ACC112 (cell line): ENCODE results near the gene LMOD2.
"Not testable (repeated sequence)": the region's sequence is repeated elsewhere in the genome, so short reads cannot be mapped to it uniquely, and the experiment has no call there.

ENCODE experiments used
- H2AFZ ChIP-seq: fragments of 200-600 bp; sonication (generic); one replicate; pipeline ENCODE4 v1.6.0; 2017; ENCODE audit warnings: antibody characterized with exemption, low read length; ENCODE audit not compliant: unreplicated experiment
- H3K27ac ChIP-seq: fragments of 200-600 bp; sonication (generic); 2 replicates; pipeline ENCODE4 v1.5.1; 2014; ENCODE audit warnings: low read depth, mild to moderate bottlenecking, antibody characterized with exemption, low read length, moderate library complexity
- H3K27me3 ChIP-seq: fragments of 200-600 bp; sonication (generic); 2 replicates; pipeline ENCODE4 v1.6.1; 2014; ENCODE audit warnings: mild to moderate bottlenecking, antibody characterized with exemption, low read length, moderate library complexity, mixed read lengths; ENCODE audit not compliant: insufficient read depth
- H3K36me3 ChIP-seq: fragments of 200-600 bp; sonication (generic); 2 replicates; pipeline ENCODE4 v1.6.1; 2016; ENCODE audit warnings: mild to moderate bottlenecking, antibody characterized with exemption, low read length, moderate library complexity, mixed read lengths; ENCODE audit not compliant: insufficient read depth
- H3K4me1 ChIP-seq: fragments of 200-600 bp; sonication (generic); one replicate; pipeline ENCODE4 v1.6.1; 2016; ENCODE audit warnings: low read length, mixed read lengths; ENCODE audit not compliant: insufficient read depth, unreplicated experiment, control insufficient read depth
- H3K4me3 ChIP-seq: fragments of 200-600 bp; sonication (generic); 2 replicates; pipeline ENCODE4 v1.5.1; 2014; ENCODE audit warnings: mild to moderate bottlenecking, low read depth, low read length
- H3K79me2 ChIP-seq: fragments of 200-600 bp; sonication (generic); one replicate; pipeline ENCODE4 v1.6.0; 2016; ENCODE audit warnings: low read length; ENCODE audit not compliant: control insufficient read depth, unreplicated experiment, insufficient read depth

LMOD2 gene

DNA sequence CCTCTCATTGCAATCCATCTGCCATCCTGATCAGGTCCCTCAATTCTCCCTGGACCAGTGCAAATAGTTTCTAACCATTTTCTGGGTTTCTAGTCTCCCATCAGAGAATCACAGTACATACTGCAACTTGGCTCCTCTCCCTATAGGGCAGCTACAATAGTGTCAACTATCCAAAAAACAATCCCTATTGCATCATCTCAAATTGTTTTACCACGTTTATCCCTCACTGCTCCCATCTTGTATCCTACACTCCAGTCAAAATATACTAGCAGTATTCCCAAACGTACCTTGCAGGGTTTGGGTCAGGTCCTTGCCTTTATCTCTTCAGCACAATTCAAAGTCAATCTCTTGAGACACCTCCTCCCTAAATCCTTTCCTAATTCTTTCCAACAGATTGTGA is 30.4 kb upstream of the LMOD2 start:
- Histone ChIP-seq H3K4me3 (no peak overlapping the region), H2AFZ (no peak overlapping the region), H3K27me3 (no peaks in the 10 kb centered on the region)

DNA sequence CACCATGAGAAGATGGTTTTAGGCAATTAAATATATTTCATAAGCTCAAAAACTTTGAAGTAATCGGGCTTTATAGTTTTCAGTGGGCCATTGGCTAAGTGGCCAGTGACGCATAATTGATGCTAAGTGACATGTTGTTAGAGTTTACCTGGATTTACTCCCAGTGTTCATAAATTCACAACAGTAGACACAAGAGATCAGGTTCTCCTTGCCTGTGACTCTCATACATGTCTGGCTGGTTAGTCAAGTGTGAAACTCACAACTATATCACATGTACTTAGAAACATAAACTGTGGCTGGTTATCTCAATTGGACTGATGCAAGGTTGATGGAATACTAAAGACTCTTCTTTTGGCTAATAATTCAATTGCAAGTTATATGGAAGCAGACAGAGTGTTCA is 27.8 kb upstream of the LMOD2 start:
- Histone ChIP-seq H3K4me1 (peaks cover 1% of the 10 kb centered on the region), H3K79me2 (no peaks in the 10 kb centered on the region), H2AFZ (no peak overlapping the region), H3K27ac (no peak overlapping the region), H3K36me3 (no peaks in the 10 kb centered on the region), H3K27me3 (no peaks in the 10 kb centered on the region), H3K4me3 (no peak overlapping the region)

More for the DNA sequence above, 30.4 kb upstream of the LMOD2 start:
- H3K36me3 ChIP-seq, result no peaks in the 10 kb centered on the region
- no peaks in the 10 kb centered on the region for H3K79me2 ChIP-seq
- H3K27ac ChIP-seq, result no peak overlapping the region
- H3K4me1 ChIP-seq, result no peaks in the 10 kb centered on the region

DNA sequence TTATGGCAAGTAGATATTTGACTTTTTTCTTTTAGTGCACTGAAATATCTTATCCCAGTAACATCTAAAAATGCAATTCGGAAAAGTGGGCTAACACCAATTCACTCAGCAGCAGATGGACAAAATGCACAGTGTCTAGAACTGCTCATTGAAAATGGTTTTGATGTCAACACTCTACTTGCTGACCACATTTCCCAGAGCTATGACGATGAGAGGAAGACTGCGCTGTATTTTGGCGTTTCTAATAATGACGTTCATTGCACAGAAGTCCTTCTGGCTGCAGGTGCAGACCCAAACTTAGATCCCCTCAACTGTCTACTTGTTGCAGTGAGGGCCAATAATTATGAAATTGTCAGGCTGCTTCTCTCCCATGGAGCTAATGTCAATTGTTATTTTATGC is 26.8 kb upstream of the LMOD2 start:
- Histone ChIP-seq H3K79me2 (no peaks in the 10 kb centered on the region), H3K4me1 (peaks cover 8% of the 10 kb centered on the region), H3K36me3 (no peaks in the 10 kb centered on the region), H2AFZ (no peak overlapping the region), H3K4me3 (no peak overlapping the region), H3K27me3 (no peaks in the 10 kb centered on the region), H3K27ac (no peak overlapping the region)

DNA sequence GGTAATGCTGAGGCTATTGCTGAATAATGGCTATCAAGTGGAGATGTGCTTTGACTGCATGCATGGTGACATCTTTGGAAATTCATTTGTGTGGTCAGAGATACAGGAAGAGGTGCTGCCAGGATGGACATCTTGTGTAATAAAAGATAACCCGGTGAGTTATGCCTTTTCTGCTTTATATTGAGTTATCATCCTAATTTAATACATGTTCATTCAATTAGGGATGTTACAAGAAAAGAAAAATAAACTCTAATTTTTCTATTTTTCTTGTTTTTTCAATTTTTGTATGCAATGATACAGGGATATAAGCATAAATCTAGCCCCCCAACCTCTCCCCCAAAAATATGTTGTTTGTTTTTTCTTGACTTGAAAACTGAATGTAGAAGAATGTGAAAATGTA is 26.4 kb upstream of the LMOD2 start:
- H2AFZ ChIP-seq, result no peak overlapping the region
- H3K4me1 ChIP-seq, result peaks cover 13% of the 10 kb centered on the region
- no peak overlapping the region for H3K4me3 ChIP-seq
- no peak overlapping the region for H3K27ac ChIP-seq
- H3K79me2 ChIP-seq, result no peaks in the 10 kb centered on the region
- H3K36me3 ChIP-seq, result no peaks in the 10 kb centered on the region
- no peaks in the 10 kb centered on the region for H3K27me3 ChIP-seq

DNA sequence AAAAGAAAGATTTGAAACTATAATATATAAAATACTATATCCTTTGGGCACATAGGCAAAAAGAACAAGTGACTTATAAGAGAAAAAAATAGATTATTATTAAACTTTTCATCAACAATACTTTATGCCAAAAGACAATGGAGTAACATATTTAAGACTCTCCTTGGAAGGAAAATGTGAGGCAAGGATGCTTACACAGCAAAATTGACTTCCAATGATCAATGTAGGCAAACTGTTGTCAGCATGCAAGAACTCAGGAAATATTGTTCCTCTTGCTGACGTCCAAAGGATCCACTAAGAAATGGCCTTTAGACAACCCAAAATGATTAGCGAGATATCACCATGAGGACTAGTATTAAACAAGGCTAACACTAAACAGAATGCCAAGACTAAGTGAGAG is 22.9 kb upstream of the LMOD2 start:
- H3K27me3 ChIP-seq, result no peaks in the 10 kb centered on the region
- no peaks in the 10 kb centered on the region for H3K79me2 ChIP-seq
- H3K36me3 ChIP-seq, result no peaks in the 10 kb centered on the region
- H3K4me3 ChIP-seq, result no peak overlapping the region
- peak overlapping the region; percentile 40; the same call in 1 of the 2 replicates for H3K27ac ChIP-seq
- H3K4me1 ChIP-seq, result peaks cover 21% of the 10 kb centered on the region
- no peak overlapping the region for H2AFZ ChIP-seq

DNA sequence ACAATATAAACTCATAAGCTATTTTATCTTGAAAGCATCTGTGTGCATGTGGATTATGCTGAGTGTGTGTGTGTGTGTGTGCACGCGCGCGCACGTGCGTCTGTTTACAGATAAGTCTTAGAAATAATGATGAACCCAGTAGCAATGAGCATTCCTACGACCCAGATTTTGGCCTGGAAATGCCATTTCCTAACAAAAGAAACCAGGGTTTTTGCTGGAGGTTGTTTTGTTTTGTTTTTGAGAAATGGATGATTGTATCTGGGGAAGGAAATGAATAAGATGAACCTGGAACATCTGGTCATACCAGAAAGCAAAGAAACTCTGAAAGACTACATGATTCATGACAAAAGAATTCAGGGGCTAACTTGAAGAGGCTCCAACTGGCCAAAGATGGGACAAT is 22.1 kb upstream of the LMOD2 start:
- Histone ChIP-seq H3K4me1 (peaks cover 21% of the 10 kb centered on the region), H3K27me3 (no peaks in the 10 kb centered on the region), H3K79me2 (no peaks in the 10 kb centered on the region), H2AFZ (no peak overlapping the region), H3K27ac (peak overlapping the region; percentile 54), H3K36me3 (no peaks in the 10 kb centered on the region), H3K4me3 (peak overlapping the region; percentile 54; the same call in 1 of the 2 replicates)

DNA sequence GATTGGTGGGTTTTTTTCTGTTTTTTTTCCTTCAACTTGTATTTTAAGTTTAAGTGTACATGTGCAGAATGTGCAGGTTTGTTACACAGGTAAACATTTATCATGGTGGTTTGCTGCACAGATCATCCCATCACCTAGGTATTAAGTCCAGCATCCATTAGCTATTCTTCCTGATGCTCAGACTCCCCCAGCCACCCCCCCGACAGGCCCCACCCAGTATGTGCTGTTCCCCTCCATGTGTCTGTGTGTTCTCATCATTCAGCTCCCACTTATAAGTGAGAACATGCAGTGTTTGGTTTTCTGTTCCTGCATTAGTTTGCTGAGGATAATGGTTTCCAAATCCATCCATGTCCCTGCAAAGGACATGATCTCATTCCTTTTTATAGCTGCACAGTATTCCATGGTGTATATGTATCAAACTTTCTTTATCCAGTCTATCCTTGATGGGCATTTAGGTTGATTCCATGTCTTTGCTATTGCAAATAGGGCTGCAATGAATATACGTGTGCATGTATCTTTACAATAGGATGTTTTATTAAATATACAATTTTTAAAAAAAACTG is 21.6 kb upstream of the LMOD2 start:
- not testable (repeated sequence) for H3K27me3 ChIP-seq, H3K79me2 ChIP-seq, H3K36me3 ChIP-seq, H2AFZ ChIP-seq
- Histone ChIP-seq H3K4me1 (peaks cover 21% of the 10 kb centered on the region), H3K4me3 (peak overlapping the region; percentile 54; the same call in 1 of the 2 replicates), H3K27ac (peak overlapping the region; percentile 54; the same call in 1 of the 2 replicates)

DNA sequence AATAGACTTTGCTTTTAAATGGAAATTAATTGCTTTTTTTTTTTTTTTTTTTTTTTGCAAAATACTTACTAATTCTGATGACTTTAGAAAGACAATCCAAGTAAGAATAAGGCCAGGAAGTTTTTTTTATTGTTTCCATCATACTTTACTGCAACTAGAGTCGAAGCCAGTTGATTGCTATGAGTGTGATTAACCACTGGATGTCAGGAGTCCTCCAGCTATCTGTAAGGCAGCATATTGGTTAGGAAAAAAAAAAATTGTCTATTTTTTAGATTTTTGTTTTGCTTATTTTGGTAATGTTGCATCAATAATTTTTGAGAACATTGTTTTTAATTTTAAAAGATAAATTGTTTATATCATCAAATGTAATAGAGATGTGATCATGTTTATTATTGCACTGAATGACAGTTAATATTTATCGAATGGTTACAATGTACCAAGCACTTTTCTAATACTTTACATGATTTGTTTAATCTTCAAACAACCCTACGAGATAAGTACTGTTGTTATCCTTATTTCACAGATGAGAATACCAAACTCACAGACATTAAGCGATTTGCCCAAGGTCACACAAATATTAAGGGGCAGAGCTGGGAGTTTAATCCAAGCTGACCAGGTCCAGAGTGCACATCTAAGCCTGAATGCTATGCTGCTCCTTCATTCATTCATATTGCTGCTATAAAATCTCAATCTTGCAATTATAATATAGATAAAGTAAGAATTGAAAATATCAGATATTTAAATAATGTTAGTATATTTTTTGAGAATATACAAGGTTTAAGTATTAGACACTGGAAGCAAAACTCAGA is 19.9 kb upstream of the LMOD2 start:
- no peak overlapping the region for H3K4me3 ChIP-seq
- no peaks in the 10 kb centered on the region for H3K27me3 ChIP-seq
- H3K36me3 ChIP-seq, result no peaks in the 10 kb centered on the region
- peaks cover 21% of the 10 kb centered on the region for H3K4me1 ChIP-seq
- H3K79me2 ChIP-seq, result no peaks in the 10 kb centered on the region
- no peak overlapping the region for H3K27ac ChIP-seq
- no peak overlapping the region for H2AFZ ChIP-seq

DNA sequence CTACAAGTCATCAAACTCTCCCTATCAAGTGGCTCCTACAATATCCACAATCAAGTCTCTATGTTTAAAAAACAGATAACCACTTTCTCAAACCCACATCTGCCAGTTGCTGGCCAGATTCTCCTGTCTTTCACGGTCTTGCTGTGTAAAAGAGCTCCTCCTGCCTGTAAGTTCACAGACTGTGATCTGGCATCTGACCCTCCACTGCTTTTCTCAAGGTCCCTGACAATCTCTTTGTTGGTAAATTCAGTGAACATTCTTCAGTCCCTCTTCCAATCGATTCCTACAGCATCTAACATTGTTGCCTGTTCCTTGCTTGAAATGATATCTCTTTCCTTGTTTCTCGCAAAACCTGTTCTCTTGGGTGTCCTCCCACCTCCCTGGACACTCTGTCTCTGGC is 18.5 kb upstream of the LMOD2 start:
- H3K4me1 ChIP-seq, result peaks cover 21% of the 10 kb centered on the region
- no peaks in the 10 kb centered on the region for H3K27me3 ChIP-seq

DNA sequence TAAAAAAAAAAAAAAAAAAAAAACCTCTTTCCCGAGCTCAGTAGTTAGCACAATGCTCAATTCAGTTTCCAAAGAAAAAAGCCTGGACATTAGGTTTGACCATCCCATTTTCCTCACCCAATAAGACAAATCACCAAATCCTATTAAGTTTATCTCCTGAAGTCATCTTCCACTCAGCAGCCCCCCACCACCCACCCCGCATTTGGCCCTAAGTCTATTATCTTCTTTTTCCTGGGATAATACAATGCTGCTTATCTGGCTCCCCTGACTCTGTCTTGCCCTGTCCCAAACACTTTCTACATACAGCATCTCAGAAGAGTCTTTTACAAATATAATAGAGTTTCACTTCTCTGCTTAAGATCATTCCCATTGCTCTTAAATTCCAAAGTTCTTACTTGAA is 17.8 kb upstream of the LMOD2 start:
- H3K4me1 ChIP-seq, result peaks cover 19% of the 10 kb centered on the region

More for the DNA sequence above, 18.5 kb upstream of the LMOD2 start:
- Histone ChIP-seq H3K36me3 (no peaks in the 10 kb centered on the region), H3K79me2 (no peaks in the 10 kb centered on the region), H3K27ac (no peak overlapping the region), H2AFZ (no peak overlapping the region), H3K4me3 (no peak overlapping the region)

DNA sequence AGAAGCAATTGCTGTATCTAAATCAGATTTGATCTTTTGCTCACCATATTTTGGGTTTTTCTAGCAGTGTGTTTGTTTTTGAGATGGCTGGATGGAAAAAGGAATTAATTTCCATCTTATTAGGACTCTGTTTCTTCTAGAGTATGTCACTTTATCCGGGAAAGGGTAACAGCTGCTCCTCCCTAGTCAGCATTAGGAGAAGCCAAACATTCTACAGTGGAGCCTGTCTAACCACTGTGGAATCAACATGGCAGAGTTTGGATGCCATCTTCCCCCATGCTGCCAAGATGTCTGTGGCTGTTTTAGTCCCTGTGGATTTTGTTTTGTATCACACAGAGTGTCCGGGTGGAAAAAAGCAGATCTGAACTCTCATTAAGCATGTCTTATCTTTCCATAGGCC is 16.0 kb upstream of the LMOD2 start:
- H3K79me2 ChIP-seq, result no peaks in the 10 kb centered on the region
- no peak overlapping the region for H3K4me3 ChIP-seq
- no peak overlapping the region for H2AFZ ChIP-seq
- H3K36me3 ChIP-seq, result no peaks in the 10 kb centered on the region
- no peak overlapping the region for H3K27ac ChIP-seq
- peaks cover 16% of the 10 kb centered on the region for H3K4me1 ChIP-seq
- no peaks in the 10 kb centered on the region for H3K27me3 ChIP-seq

More for the DNA sequence above, 17.8 kb upstream of the LMOD2 start:
- no peak overlapping the region for H3K4me3 ChIP-seq
- H3K27ac ChIP-seq, result no peak overlapping the region
- H3K27me3 ChIP-seq, result no peaks in the 10 kb centered on the region
- no peaks in the 10 kb centered on the region for H3K36me3 ChIP-seq
- H3K79me2 ChIP-seq, result no peaks in the 10 kb centered on the region
- no peak overlapping the region for H2AFZ ChIP-seq
